Activated CD8-positive, alpha-beta memory T cell treated with anti-CD3 and anti-CD28 coated beads for 1 hour (primary cell): ENCODE measurements around the gene SLC17A9.

Experiments
- DNase-seq, 2 donors: peaks; one replicate each; pipeline ENCODE4 v3.0.0-alpha.2; 2020; ENCODE audit warnings: low read depth in 1 of 2; ENCODE audit errors: extremely low read depth in 1 of 2

Gene SLC17A9

DNA sequence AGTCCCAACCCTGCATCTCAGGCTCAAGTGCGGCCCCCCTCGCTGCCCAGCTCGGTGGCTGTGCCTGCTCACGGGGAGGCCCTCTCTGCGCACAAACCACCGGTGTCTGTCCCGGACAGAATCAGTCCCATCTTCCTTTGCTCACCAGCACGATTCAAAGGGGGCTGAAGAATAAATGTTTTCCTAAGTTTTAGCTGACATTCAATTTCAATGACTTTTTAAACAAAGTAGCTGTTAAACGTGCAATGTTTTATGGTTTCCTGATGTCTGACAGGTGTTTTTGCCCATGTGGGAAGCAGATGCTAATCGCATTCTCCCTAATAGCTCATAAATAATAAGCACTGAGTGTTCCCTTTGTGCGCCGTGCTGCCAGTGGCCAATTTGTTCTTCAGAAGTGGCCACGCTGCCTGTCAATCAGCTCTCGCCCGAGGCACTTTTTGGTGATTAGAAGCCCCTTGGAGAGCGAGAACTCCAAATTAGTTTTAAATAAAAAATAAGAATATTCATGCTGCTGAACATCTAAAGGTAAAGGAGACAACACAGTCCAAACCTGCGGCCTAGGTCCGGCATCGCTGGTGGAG, 28.0 kb downstream of the SLC17A9 start:
- DNase-seq: no peak

DNA sequence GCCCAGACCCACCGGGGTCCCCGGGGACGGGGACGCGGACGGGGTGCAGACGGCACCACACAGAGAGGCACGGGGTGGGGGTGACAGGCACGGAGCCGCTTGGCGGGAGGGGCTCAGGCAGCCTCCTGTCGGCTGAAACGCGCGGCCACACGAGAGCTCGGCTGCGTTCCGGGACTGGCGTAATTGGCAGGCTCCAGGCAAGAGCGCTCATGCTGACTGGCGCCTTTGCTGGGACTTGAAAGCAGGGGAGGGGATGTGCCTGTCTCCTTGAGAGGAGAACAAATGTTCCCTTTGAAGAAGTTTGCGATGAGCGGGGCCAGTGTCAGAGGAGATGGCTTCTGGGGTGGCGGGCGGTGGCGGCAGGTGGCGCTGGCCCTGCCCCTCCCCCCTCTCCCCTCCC, 28.5 kb downstream of the SLC17A9 start:
- DNase-seq: peak; percentile 23 to 30

DNA sequence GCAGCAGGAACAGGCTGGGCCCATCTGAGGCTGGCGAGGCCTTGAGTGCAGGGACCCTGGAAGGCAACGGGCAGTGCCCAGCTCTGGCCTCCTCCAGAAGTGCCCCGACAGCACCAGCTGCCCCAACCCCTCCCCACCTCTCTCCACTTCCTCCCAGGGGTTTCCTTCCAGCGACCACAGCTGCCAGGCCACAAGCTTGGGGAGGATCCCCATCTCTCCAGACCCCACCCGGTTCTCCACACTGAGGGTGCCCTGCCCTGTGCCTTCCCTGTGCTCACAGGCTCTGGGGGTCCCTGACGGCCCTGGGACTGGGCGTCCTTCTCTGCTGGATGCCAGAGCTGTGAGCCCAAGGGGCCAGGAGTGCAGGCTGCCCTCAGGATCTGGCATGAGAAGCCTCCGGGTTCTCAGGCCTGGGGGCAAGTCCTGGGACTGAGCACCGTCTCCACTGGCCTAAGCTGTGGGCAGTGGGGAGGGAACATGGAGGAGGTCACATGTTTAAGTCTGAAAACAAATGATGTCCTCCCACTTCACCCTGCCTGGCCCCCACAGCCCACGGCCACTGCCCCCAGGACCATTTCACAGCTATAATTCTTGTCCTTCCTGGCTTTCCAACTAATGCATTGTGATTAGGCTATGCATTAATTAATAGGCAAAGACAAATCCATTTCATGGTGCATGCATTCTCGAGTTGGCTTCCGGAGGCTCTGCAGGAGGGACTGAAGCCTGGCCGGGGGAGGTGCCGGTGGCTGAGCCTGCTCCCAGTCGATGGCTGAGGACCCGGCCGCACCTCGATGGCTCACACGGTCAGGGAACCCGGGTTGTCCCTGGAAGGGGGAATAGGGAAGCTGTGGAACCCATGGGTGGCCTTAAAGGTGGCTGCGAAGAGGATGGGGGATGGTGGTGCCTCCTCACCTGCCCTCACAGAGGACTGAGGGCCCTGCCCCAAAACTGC, 29.9 kb downstream of the SLC17A9 start:
- no peak for DNase-seq

DNA sequence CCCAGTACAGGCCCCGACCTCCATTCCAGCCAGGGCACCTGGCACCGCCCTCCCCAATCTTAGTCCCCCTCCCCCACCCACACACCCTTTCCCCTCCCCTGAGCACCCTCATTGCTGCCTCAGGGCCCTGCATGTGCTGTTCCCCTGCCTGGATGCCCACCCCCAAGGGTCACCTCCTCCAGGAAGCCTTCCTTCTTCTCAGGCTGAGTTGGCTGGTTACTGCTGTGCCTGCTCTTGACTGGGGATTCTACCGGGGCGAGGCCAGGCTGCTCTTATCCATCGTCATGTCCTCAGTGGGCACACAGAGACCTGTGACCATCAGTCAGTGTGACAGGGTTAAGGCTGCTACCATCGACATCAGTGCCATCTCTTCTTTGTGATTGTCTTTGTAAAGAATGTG, 30.7 kb downstream of the SLC17A9 start:
- DNase-seq: no peak

DNA sequence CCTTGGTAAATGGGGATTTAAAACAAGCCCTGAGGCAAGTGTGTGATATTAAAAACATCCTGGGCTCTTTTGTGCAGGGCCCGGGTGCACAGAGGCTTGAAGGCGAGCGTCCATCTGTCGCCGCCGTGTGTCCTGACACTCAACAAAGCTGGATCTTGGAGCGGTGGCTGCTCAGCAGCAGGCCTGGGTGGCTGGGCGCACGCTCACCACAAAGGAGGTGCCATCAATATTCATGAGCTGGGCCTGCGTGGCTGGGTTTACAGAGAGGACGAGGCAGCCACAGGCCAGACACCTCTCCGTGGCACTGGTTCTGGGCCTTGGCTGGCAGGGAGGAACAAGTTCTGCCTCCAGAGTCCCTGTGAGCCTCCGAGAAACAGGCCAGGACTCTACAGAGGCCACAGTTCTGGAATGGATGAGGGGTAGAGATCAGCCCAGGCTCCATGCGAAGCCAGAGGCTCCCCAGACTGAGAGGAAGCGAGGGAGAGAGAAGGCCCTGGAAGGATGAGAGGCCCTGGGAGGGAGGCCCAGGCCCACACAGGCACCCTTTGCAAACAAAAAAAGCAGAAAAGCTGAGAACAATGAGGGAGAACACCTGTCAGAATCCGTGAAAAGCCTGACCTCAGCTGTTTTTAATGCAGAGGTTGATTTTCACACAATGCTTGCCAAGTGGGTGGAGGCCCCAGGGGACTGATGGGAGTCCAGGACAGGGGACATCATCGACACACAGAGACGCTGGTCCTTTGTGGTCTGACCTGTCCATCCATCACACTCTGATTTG, 32.3 kb downstream of the SLC17A9 start:
- no peak for DNase-seq

DNA sequence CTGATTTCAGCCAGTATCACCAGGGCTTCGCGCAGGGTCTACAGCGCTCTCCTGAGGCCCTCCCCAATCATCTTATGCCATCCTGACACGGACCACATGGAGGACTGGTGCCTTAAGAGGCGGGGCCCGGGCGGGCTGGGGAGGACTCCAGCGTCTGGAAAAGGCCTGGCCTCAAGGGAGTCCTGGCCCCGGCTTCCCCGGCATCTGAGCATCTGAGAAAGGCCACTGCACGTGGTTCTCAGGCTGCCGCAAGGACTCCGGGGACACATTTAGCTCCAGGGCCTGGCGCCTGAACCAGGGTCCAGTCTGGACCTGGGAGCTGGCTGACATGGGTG, 32.9 kb downstream of the SLC17A9 start:
- no peak for DNase-seq

DNA sequence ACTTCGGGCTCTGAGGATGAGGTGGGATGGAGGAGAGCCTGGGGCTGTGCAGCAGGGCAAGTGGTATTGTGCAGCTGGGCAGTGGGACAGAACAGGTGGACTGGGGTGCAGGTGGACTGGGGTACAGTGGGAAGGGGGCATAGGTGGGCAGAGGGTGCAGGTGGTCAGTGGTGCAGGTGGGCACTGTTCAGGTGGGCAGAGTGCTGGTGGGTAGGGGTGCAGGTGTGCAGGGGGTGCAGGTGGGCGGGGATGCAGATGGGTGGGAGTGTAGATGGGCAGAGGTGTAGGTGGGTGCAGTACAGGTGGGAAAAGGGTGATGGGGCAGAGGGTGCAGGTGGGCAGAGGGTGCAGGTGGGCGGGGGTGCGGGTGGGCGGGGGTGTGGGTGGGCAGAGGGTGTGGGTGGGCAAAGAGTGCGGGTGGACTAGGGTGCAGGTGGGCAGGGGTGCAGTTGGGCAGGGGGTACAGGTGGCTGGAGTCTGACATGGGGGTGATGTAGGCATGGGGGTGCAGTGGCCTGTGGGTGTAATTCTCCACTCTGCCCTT, 33.8 kb downstream of the SLC17A9 start:
- no peak for DNase-seq

DNA sequence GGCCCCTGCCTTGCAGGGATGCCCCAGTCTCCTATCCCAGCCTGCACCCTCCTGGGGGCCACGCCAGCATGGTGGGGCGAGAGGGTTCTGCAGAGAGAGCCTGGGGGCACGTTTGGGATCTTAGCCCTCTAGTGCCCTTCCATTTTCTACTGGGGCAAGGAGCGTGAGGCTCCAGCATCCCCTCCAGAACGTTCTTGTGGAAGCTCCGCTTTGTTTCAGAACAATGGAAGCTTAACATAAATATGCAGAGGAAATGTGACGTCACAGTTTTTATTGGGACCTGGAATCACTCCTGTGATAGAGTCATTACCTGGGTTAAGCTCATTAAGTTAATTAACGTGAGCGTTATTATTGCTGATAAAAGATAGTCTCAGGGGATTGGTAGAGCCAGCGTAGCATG, 34.6 kb downstream of the SLC17A9 start:
- DNase-seq: no peak

DNA sequence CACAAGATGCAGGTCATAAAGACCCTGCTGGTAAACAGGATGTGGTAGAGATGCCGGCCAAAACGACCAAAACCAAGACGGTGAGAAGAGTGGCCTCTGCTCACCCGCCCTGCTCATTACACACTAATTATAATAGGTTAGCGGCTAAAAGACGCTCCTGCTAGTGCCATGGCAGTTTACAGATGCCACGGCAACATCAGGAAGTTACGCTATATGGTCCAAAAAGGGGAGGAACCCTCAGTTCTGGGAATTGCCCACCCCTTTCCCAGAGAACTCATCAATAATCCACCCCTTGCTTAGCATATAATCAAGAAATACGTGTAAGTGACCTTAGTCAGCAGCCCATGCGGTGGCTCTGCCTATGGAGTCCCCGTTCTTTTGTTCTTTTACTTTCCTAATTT, 36.7 kb downstream of the SLC17A9 start:
- no peak for DNase-seq

DNA sequence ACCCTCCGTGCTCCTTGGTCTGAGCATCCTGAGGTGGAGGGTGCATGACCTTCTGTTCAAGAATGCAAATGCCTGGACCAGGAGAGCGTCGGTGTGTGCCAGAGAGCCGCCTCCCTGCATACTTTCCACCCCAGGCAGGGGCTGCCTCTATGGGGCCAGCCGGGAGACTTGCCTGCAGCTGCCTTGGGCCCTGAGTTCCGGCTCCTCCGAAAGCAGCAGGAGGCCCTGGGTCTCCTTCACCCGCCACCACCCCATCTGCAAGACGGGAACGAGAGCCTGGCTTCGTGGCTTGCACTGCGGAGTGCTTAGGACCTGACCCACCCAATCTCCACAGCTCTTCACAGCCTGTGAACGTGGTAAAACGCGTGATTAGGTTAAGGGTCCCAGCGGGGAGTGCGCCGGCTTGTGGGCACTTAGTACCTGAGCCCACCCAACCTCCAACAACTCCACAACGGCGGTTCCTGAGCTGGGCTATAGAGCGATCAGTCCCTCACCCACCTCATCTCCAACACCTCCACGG, 37.9 kb downstream of the SLC17A9 start:
- DNase-seq: no peak

DNA sequence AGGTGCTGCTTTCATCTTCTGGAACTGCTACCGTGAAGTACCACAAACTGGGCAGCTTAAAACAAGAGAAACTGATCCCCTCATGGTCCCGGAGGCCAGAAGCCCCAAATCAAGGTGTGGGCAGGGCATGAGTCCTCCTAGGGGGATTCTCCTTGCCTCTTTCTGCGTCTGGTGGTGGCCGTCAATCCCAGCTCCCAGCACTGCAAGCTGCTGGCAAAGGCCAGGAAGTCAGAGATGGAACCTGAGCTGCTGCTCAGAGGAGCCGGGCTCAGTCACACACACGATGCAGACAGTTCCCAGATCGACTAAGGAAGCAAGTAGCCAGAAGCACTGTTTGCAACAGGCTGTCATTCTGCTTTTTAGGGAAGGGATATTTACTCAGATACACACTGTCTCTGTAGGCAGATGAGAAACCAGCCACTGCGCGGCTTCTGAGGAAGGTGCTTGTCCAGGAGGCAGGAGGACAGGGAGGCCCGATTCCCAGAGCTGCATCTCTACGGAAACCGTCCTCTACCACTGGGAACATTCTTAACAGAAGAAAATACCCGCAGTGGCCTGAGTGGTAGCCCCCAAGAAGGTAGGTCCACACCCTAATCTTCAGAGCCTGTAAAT, 38.8 kb downstream of the SLC17A9 start:
- DNase-seq: no peak

DNA sequence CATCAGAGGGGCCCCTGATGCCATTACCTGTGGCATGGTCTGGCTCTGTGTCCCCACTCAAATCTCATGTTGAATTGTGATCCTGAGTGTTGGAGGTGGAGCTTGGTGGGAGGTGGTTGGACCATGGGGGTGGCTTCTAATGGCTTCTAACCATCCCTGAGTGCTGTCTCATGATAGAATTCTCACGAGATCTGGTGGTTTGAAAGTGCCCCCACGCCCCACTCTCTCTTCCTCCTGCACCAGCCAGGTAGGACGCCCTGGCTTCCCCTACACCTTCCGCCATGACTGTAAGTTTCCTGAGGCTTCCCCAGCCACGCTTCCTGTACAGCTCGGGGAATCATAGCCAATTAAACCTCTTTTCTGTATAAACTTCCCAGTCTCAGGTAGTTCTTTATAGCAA, 39.4 kb downstream of the SLC17A9 start:
- no peak for DNase-seq

DNA sequence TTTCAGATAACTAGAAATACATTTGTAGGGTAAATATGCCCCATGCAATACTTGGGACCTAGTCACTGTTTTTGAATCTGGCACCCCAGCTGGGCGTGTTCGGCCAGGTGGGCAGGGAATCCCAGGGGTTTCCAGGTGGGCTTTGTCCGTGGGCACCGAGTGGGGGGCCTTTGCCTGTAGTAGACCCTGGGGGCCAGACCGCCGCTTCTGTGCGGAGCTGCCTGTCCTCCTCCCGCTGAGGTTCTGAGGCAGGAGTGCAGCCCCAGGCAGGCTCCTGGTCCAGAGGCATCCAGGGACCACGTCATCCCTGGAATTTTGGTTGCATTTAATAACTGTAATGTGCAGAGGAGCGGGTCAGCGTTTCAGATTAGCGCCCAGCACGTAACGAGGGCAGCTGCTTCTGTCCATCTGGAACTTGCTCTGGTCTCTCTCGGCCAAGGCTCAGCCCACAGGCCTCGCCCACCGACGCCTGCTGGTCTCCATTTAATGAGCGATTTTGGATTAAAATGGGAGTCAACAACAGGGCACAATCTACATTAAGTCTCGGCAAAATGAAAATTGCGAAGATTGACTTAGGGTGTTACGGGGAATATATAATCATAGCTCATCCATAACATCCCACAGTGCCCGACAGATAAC, 41.5 kb downstream of the SLC17A9 start:
- no peak for DNase-seq

DNA sequence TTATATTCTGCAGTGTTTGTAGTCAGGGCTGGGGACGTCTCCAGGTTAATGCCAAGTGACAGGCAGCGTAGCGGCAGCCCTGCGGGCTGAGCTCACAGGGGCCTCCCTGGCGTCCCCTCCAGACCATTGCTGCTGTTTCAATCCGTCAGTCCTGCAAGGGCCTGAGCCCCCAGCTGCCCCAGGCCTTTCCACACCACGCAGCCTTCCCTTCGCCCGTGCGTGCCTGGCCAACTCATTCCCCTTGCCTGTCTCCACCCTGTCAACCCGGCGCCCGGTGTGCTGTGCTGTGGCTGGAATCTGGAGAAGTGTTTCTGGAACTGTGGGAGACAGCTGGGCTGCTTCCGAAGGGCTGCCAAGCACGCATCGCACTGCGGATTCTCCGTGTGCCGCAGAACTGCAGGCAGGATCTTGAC, 42.4 kb downstream of the SLC17A9 start:
- DNase-seq: no peak

DNA sequence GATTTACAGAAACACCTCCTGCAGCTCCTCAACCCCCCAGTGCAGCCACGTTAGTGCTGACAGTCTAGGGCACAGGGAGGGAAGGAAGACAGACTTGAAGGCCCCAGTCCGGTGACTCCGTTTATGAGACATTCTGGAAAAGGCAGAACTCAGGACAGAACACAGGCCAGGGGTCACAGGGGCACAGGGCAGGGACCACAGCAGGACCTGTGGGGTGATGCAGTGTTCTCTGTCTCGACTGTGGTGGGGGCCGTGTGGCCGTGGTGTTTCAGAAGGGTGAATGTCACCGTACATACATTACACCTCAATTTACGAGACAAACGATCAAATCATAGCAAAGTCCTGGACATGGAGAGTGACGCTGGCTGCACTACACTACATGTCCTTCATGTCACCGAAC, 43.0 kb downstream of the SLC17A9 start:
- no peak for DNase-seq

DNA sequence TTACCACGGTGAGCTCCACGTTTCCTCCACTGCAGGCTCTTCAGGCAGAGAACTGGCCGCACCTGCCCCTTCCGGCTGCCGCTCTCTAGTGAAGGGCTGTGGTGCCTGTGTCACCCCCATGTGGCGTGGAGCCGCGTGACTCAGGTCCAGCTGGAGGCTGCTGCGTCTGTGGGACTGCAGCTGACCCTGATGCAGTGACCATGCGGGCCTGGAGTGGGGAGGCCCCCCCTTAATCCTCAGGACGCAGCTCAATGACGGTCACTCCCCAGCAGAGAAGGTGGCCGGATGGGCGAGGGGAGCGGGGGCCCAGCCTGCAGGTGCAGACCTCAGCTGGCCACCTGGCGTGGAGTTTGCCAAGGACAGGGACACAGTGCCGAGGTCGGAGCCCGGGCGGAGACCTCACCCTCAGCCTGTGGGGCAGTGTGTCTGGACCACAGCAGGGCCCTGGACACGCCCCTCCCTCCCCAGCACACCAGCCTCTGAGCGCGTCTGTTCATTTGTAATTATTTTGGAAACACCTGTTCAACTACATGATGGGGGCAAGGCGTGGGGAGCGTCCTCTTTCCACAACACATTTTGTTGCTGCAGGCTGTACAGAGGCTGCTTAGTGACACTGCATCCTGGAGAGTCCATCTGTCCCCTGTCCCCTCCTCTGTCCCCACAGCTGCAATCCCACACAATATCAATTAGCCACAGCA, 43.5 kb downstream of the SLC17A9 start:
- no peak for DNase-seq

DNA sequence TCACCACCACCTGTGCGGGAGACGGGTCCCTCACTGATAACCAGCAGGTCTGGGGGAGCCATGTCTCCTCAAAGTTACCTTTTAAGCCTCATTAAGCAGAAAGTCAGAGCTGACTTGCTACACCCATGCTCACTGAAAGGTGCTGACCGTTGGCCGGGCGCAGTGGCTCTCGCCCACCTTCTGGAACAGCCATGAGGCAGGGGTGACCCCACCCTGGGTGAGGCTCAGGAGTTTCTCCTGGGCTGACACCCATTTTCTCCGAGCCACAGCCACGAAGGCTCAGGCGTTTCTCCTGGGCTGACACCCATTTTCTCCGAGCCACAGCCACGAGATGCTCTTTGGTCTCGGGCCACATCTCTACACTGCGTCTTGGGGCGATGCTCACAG, 44.1 kb downstream of the SLC17A9 start:
- no peak for DNase-seq

DNA sequence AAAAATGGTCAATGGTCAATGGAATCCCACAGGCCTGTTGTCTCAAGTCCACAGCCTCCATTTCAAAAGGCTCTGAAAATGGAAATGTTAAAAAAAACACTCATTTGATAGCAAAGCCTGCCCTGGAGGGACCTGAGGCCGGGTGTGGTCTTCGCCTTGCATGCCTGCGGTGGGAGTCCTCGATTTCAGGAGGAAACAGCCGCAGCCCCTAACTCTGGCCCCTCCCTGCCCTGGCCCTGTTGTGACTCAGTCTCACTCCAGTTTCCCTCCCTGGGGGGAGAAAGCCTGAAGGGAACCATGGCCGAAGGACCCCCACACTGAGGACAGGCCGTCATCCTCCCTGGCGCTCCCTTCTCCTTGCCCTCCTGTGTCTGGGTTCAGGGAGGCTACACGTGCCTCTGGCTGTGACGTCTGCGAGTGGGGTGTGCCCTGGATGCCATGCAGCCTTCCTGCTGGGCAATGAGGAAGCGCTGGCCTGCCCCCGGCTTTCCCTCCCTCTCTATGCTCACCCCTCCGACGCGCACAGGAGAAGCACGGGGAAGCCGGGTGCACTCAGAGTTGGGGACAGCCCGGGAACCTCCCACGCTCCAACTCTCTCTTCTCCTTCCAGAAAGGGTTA, 45.0 kb downstream of the SLC17A9 start:
- DNase-seq: no peak

DNA sequence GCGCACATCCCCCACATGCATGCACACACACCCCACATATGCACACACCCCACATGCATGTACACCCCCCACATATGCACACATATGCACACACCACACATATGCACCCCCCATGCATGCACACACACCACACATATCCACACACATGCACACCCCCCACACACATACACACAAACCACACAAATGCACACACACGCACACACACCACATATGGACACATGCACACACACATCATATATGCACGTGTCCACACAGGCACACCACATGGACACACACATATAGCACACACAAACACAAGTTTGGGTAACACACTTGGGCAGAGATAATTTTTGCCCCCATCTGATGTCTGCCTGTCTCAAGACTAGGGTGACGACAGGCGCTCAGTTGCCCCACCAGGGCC, 45.9 kb downstream of the SLC17A9 start:
- no peak for DNase-seq
